Fibroblast of lung (primary cell): ENCODE results near the gene MAP3K7CL.

ENCODE experiments used
- EZH2 ChIP-seq: IDR thresholded peaks from 2 replicates; pipeline ENCODE4 v1.5.1; 2012; ENCODE audit warnings: low read length, control low read depth, mild to moderate bottlenecking; ENCODE audit errors: missing control alignments
- TF ChIP-seq, protein P1 (sequence below), 2 donors: IDR thresholded peaks in 1 of 2; conservative IDR thresholded peaks in 1 of 2; 1 replicate in 1 of 2; 2 replicates in 1 of 2; pipeline ENCODE4 v1.5.1; 2011 to 2012; ENCODE audit warnings: low read length in 2 of 2, control low read depth in 1 of 2, inconsistent platforms in 1 of 2, low read depth in 1 of 2, mild to moderate bottlenecking in 1 of 2

DNA sequence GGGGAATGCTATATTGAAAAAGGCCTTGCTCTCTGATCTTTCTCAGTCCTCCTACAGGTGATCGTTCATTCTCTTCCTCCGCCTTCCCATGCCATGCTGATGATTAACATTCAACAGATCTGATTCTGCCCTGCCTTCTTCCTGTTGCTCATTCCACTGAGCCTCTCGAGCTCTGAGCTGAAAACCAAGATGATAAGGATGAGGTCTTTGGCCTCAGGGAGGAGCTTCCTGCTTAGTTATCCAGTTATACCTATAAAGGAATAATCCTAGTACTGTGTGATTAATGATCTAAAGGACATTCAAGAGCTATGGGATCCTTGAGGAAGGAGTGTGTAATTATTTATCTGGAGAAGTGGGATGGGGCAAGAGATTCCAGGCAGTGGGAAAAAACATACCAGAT is 25.2 kb upstream of the MAP3K7CL start:
- TF ChIP-seq, protein P1, sequence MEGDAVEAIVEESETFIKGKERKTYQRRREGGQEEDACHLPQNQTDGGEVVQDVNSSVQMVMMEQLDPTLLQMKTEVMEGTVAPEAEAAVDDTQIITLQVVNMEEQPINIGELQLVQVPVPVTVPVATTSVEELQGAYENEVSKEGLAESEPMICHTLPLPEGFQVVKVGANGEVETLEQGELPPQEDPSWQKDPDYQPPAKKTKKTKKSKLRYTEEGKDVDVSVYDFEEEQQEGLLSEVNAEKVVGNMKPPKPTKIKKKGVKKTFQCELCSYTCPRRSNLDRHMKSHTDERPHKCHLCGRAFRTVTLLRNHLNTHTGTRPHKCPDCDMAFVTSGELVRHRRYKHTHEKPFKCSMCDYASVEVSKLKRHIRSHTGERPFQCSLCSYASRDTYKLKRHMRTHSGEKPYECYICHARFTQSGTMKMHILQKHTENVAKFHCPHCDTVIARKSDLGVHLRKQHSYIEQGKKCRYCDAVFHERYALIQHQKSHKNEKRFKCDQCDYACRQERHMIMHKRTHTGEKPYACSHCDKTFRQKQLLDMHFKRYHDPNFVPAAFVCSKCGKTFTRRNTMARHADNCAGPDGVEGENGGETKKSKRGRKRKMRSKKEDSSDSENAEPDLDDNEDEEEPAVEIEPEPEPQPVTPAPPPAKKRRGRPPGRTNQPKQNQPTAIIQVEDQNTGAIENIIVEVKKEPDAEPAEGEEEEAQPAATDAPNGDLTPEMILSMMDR (conservative IDR thresholded peaks at IDR 0.05 in 1 of 2, IDR thresholded peaks at IDR 0.05 in 1 of 2; ENCODE audit: low read depth in 1 of 2, low read length in 2 of 2), result no peak
- TF ChIP-seq EZH2, result no peak
